Activated T-cell treated with anti-CD3 and anti-CD28 coated beads for 1 hour (primary cell): ENCODE measurements around the gene EYA2.

Experiments
- DNase-seq: peaks from one replicate; pipeline ENCODE4 v3.0.0-alpha.2; 2020; ENCODE audit warnings: low read depth

The EYA2 gene

DNA sequence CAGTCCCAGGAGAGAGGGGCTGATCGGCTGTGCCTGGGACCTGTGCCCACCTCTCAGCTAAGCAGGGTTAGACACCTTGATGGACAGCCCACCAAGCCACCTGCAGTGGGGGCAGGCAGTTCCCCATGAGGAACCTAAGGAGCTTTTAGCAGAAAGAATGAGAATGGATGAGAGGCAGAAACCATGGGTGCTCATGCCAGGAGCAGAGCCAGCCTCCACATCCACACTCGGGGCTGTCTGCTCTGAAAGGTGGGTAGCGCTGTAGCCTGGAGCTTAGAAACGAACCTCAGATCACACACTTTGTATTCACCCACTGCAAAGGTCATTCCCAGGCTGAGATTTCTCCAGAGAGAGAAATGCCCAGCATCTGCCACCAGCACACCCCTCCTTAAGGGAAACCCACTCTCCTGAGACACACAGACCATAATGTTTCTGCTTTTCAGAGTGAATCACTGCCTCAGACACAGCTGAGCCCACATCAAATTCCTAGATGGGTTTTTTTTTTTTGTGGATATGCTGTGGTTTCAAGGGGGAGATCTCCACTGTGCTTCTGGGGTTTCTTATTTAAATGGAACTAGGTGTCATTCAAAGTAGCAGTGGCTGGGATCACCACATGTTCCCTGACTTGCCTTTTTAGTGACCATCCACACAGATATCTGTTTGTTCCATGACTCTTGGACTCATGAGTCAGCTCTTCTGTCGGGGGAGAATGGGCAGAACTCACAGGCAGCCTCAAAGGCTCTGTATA lies 218.9 kb downstream of the EYA2 start:
- DNase-seq = no peak

DNA sequence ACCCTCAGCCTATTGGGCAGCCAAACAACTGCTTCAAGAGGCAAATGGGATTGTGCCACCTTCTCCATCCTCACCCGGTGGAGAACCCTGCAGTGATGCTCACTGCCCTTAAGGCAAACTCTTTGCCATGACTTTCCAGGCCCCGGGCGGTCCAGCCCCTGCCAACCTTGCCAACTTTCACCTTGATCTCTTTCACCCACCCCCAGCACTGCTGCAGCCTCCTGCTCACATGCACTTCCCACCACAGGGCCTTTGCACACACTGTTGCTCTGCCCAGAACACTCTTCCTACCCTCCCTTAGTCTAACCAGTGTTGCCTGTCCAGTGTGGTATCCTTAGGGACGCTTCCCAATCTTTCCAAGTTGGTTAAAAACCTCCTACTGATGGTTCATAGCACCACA lies 221.1 kb downstream of the EYA2 start:
- no peak for DNase-seq

DNA sequence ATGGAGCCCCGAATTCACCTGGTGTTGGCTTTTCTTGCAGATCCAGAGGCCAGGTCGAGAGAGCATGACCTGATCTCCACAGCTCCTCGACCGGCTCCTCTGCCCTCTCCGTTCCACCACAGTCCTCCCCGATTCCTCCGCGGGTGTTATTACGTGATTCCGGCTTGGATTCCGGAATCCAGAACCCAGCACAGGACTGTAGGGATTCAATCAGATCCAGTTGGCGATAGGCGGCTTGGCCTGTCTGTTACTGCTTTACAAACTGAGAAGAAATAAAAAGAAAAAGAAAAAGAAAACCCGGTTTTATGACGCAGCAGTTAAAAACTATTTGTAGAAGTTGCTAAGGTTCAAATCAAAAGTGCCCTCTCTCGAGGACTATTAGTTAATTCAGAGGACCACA lies 222.7 kb downstream of the EYA2 start:
- DNase-seq = no peak

DNA sequence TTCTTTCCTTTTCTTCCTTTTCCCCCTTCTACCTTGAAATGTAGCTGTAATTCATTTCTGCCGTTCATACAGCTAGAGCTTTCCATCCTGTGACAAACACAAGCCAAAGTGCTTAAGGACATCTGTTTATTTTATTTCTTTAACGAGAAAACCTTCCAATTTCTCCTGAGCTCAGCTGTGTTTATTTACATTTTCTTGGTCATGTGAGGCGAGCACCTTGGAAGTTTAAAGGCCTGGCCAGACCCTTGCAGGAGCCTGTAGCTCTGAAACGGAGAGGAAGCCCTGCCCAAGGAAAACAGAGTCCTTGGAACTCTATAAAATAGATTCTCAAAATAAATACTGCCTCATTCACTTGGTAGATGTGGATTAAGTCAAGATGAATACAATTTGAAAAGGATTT lies 223.1 kb downstream of the EYA2 start:
- no peak for DNase-seq

DNA sequence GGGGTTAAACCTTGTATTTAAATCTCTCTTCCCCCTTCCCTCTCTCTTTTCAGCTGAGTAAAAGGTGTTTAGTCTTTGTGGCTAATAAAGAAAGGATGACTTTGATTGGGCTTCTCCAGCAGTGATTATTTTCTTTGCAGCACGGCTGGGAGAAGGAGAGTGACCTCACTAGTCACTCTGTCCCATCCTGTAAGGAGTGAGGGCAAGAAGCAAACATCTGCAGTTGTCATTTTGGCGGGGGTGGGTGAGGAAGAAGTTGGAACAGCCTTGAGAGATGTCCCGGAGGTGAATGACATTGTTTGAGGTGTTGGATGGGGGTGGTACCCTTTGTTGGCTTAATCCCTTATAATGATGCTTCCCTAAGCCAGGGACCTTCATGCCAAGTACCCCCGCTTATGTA lies 223.6 kb downstream of the EYA2 start:
- no peak for DNase-seq

DNA sequence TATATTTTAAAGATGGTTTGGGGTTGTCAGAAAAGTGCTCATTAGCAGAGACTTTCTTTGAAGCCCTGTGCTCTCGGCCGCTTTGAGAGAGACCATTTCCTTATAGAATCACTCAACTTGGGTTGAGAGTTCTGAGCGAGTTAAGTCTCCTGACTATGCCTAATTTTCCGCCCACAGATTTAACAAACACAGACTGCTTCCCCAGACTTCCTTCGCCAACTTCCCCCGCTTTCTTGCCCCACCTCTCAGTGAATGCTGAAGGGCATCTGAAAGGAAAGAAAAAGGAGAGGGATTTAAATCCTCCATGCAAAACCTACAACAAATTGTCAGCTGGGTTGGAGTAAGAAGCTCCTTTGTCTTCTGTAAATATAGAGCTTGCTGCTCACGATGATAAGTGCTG lies 224.0 kb downstream of the EYA2 start:
- no peak for DNase-seq

DNA sequence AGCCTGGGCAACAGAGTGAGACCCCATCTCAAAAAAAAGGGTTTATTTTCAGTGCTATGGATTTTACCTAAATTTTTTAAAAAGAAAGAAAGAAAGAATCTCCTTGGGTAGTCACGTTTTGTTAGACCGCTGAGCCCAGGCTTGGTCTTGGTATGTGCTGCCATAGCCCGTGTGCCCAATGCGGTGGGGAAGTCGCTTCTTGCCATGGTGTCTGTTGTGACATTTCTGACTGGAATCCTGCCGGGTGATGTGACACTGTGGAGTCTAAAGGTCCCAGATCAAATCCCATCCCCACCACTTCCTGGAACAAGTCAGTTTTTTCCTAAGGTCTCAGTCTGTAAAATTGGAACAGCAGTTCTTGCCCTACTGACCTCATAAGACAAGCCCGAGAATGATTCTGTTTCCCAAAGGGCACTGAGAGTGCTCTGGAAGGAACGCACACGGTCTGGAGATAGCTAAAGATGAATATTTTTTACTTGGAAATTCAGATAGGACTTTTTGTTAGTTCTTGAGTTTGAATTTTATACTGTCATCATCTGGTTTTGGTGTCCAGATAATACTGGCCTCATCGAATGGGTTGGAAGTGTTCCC lies 225.8 kb downstream of the EYA2 start:
- DNase-seq = no peak

DNA sequence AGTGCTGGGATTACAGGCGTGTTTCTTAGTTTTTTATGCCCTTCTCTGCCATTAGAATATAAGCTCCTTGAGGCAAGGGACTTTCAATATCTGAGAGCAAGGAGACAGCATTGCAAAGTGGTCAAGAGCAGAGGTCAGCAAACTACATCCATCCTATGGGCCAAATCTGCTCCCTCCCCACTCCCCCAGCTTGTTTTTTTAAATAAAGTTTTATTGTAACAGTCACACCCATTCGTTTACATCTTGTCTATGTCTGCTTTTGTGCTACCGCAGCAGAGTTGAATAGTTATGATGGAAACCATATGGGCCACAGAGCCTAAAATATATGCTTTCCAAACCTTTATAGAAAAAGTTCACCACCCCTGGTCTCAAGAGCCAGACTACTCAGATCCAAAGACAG lies 227.9 kb downstream of the EYA2 start:
- no peak for DNase-seq

DNA sequence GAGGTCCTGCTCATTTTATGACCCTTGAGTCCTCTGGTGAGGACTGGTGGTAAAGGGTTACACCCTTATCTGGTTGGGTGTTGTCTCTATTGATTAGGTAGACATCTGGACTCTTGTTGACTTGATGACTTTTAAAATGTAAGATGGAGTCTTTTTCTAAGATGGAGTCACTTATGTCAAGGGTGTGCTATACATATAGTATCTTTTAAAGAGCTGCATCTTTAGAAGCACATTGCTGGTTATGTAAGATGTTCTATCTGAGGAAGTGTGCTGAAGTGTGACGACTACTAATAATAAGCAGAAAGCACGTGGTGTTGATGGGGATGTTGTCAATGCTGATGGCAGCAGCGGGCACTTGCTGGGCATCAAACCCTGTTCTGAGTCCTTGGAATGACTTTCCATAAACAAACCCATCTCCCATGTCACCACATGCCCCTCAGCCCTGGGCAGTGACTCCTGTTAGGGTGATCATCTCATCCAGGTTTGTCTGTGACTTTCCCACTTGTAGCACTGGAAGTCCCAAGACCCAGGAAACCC lies 229.6 kb downstream of the EYA2 start:
- no peak for DNase-seq

DNA sequence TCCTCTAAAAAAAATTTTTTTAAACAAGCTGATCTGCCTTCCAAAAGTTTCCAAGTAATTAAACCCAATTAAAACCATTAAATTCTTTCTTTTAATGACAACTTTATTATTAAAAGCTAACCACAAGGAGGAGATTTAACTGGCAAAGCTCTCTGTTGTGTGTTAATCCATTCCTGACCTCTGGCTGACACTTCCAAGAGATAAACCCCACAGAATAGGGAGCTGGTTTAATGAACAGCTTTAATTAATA lies 230.8 kb downstream of the EYA2 start:
- no peak for DNase-seq

DNA sequence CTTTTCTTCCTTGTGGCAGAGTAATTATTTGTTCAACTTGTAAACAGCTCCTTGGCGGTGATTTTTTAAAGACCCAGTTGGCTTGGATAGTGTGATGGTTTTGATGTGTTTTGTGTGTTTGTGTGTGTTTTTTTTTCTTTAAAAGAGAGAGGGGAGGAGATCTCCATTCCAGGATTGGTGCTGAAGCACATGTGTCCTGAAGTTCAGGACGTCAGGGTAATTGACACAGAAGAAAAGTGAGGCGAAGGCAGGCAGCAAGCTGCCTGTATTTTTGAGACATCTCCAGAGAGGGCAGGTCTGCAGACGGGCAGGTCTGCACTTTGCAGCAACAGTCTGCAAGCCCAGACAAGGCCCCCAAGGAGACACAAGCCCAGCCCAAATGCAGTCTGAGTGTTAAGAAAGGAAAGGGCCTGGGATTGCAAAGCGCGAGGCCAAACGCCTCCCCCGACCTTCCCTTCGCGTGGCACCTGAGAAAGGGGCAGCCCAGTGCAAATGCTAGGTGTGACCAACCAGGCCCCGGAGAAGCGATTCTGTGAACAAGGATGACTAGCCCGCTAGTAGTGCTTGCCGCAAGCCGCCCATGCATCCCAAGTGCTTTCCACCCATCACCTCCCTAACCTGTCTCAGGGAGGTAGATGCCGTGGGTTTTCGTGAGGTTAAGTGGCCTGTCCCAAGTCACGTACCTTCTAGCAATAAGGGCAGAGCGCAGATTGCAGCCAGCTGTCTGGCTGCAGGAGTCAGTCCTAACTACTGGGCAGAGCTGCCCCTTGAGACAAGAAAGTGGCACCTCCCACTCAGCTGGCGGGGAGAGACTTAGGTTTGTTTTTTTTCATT lies 231.3 kb downstream of the EYA2 start:
- no peak for DNase-seq

DNA sequence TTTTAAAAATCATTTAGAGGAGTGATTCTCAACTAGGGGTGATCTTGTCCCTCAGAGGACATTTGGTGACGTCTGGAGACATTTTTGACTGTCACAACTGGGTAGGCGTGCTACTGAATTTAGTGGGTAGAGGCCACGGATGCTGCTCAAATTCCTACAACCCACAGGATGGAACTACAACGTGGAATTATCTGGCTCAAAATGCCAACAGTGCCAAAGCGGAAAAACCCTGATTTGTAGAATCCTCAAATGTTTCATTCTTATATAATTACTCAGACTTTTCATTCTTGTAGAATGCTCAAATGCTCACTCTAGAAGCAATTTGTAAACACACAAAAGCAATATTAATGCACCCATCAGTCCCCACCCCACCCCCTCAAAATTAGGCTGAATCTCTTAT lies 232.1 kb downstream of the EYA2 start:
- no peak for DNase-seq

DNA sequence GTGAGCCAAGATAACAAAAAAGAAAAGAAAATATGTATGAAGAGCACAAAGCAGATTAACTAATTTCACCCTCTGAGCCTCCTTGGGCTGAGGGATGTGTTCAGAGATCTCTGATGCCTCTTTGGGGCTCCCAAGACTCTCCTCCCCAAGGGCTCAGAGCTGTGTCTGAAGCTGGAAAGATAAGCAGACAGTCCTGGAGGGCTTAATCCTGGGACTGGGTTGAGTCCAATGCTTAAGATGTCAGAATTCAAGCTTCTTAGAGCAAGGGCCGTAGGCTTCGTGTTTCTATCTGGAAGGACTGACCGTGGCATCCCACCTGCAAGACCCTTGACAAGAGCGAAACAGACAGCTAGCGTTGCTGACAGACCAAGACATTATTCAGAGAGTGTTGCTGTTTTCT lies 232.9 kb downstream of the EYA2 start:
- DNase-seq = no peak

DNA sequence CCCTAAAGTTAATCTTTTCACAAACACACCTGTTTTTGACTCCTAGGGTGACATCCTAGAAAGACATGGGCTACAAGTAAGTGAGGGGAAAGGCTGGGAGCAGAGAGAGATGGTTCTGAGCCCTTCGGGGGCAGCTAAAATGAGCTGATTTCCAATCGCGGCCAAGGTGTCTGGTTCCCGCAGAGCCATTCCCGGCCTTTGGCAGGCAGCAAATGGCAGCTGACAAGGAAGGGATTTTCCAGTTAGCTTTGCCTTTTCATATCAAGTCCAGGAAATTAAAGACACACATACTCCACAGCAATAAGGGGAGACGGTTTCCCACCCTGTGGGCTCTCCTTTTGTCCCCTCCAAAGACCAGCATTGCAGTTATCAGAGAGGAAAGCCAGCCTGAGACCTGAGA lies 233.4 kb downstream of the EYA2 start:
- DNase-seq = no peak

DNA sequence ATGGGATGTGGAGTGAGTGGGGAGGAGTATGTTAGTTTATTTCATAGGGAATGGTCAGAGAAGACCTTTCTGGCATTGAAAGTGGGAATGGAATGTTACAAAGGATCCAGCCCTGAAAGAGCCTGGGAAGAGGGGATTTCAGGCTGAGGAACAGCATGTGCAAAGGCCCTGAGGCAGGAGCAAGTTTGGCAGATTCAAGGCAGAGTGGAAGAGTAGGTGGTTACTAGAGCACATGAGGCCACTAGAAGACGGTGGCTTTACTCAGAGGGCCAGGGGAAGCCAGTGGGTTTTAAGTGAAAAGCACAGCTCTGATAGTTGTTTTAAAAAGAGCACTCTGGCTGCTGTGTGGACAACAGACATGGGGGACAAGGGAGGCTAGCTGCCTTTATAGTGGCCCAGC lies 234.7 kb downstream of the EYA2 start:
- no peak for DNase-seq

DNA sequence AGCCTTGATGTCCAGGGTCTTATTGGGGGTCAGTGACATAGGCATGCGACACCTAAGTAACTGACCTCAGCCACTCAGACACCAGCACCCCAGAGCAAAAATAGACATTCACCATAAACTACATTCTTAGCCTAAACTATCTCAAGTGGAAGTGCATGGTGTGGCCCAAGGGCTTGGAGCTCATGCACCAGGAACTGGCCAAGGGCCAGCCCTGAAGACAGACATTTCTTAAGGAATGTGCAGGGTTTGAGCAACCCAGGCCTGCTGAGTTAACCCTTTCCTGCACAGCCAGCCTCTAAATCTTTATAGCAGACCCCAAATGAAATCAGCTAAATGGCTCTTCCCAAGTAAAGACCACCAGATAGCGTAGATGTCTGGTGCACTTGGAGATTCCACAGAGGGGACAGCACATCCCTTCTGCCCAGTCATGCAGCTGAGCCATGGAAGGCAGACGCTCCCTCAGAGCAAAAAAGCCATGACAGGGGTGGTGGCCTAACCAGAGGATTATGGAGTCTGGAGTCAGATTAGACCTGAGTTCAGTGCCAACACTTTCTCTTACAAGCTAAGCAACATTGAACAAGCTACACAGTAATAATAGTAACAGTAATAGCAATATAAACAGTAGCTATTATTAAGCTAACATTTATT lies 239.3 kb downstream of the EYA2 start:
- no peak for DNase-seq

DNA sequence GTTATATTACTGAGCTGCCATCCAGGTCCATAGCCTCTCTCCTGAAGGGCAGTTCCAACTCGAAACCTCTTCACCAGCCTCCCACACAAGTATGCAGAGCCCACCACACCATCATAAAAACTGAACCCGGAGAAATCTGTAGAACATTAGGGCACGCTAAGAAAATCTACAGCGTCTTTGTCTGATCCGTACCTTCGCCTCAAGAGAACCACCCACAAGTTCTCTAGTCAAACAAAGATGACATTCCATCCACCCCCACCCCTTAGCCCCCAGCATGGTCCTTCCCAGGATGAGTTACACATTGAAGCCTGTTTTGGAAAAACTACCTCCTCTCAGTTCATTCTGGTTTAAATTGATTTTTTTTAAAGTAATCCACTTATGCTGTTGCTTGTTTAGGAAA lies 242.1 kb downstream of the EYA2 start:
- no peak for DNase-seq

DNA sequence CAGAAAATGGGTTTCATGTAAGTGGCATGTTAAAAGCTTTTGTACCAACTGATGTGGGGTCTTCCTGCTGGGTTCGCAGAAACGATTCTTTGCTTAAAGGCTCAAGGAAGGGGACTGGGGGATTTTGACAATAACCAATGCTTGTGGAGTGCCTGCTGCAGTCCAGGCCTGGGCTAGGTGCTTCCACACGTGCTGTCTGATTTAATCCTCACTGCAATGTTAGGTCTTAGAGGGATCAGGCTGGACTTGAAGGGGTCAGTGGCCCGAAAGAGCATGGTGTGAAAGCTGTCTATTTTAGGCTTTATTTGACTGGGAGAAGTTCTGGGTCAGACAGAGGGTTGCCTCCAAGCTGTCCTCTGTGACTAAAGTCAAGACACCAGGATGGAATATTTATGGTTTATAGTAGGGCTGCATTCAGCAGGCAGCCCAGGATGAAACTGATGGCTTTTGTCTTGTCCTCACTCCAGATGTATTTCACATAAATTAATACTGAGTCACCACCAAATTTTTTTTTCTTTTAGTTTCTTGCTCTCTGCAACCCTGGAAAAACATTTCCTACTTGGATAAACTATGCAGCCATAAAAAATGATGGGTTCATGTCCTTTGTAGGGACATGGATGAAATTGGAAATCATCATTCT lies 242.7 kb downstream of the EYA2 start:
- DNase-seq = no peak

DNA sequence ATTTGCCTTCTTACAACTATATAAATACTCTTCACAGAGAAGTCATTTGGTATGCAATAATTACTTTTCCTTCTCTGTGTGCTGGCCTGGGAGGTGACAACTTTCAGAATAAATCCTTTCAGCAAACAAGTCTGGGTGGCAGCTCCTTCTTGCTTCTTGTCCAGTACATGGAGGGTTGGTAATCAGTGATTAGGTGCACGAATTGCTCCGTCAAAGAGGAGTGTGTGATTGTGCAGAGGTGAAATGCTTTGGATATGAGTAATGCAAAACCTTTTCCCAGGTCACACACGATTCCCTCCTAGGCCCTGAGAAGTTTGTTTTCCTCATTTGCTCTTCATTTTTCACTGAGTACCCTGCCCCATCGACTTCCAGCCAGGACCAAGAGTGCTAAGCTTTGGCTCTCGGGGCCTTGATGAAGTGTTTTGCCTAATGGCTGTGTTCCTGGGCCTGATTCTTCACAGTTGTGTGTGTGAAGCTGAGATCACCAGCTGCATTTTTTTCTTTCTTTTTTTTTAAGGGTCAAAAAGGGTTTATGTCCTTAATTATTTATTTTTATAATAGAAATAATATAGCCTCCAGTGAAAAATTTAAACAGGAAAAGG lies 245.4 kb downstream of the EYA2 start:
- DNase-seq = no peak

DNA sequence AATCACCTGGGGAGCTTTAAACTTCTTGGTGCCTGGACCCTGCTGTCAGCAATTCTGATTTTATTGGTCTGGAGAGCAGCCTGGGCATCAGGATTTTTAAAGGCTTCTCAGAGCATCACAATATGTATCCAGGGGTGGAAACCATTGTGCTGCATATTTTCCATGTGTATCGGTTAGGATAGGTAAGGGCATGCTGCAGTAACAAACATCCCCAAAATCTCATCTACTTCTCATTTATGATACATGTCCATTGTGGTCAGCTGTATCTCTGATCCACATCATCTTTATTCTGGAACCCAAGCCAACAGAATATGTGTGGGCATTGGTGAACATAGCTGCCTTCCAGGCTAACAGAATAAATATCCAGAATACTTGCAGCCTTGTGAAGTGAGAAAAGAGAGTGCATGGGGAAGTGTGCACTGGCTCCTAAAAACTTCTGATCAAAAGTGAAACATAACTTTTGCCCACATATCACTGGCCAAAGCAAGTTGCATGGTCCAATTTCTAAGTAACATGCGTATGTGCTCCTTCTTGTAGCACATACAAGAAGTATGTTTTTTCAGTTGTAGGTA lies 246.8 kb downstream of the EYA2 start:
- DNase-seq = no peak

DNA sequence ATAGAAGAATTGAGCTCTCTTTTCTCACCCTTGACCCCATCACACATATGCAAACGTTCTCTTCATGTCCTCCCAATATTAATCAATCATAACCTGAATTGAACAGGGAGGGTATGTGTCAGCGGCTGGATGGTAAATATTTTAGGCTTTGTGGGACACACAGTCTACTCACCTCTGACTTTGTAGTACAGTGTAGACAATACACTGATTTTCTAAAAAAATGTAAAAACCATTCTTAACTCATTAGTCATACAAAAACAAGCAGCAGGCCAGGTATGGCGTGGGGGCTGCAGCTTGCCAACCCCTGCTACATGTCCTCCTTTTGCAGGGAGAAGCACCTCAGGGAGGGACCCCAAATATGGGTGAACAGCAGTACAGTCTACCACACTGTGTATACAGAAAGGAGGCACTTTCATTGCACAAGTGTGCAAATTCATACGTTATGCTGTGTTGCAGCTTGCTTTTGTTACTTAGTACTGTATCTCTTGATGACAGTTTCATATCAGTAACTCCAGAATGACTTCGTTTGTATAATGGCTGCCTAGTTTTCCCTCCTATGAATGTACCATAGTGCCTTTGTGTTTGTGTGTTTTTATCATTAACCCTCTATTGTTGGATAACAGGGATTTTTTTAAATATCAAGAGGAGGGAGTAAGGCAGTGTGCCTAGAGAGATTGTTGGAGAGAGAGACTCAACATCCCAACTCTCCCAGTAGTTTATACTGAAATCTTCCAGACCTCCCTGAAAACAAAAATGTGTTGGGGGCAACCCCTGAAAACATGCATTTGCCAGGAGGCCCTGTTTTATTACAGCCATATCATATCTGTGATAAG lies 247.5 kb downstream of the EYA2 start:
- no peak for DNase-seq
